Lower leg skin (tissue), 3 donors: Measurements from ENCODE around the gene GJD3.

Experiments used
- POLR2A ChIP-seq, 2 donors: fragments of 450-650 bp; IDR thresholded peaks; one replicate each; pipeline ENCODE4 v1.6.1; 2016 to 2017; ENCODE audit warnings: antibody characterized with exemption in 2 of 2, mild to moderate bottlenecking in 1 of 2, moderate library complexity in 1 of 2
- TF ChIP-seq, protein P1 (sequence below), 3 donors: fragments of 450-650 bp; IDR thresholded peaks; one replicate each; pipeline ENCODE4 v1.5.1; 2016; ENCODE audit warnings: antibody characterized with exemption in 3 of 3, mild to moderate bottlenecking in 3 of 3, moderate library complexity in 2 of 3

DNA sequence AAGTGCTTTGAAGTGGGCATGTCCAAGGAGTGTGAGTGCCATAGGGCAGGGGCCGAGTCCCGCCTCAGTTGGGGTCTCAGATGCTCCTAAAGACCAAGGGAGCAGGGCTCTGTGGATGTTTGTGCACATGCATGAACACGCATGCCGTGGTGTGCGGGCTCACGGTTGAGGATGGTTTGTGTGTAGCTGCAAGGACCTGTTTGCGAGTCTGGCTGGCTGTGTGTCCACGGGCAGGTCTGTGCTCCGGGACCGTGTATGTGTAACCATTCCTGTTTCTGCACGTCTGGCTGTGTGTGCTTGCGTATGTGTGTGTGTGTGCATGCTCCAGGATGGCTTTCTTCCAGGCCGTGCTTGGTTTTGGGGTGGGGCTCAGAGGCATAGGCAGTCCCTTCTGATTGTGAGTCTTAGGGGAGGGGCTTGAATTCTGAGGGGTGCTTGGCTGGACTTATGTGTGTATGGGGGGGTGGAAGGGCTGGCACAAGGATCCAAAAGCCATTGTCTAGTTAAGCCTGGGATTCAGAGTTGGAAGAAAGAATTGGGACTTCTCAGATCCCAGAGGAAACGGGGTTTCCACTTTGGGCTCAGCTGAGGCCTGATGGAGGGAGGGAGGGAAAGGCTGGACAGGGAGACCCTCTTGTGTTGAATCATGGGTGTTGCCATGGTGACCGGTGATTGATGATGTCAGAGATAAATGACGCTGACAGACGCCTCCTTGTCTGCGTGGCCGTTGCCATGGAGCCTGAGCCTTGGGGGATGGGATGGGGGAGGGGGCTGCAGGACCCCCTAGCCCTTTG, 14.4 kb downstream of the GJD3 start:
- no peak for TF ChIP-seq POLR2A (IDR thresholded peaks at IDR 0.05)
- TF ChIP-seq, protein P1, sequence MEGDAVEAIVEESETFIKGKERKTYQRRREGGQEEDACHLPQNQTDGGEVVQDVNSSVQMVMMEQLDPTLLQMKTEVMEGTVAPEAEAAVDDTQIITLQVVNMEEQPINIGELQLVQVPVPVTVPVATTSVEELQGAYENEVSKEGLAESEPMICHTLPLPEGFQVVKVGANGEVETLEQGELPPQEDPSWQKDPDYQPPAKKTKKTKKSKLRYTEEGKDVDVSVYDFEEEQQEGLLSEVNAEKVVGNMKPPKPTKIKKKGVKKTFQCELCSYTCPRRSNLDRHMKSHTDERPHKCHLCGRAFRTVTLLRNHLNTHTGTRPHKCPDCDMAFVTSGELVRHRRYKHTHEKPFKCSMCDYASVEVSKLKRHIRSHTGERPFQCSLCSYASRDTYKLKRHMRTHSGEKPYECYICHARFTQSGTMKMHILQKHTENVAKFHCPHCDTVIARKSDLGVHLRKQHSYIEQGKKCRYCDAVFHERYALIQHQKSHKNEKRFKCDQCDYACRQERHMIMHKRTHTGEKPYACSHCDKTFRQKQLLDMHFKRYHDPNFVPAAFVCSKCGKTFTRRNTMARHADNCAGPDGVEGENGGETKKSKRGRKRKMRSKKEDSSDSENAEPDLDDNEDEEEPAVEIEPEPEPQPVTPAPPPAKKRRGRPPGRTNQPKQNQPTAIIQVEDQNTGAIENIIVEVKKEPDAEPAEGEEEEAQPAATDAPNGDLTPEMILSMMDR (IDR thresholded peaks at IDR 0.05) = no peak
